Colonic mucosa (tissue), 4 donors: ENCODE results near the gene CCDC12. TPM values are rescaled to one million over a fixed set of nuclear protein-coding genes. Genes with fewer than 3 reads are reported as not detected.

Source experiments
- DNase-seq: peaks from one replicate; pipeline ENCODE4 v3.0.0-alpha.2; 2020
- H3K27ac ChIP-seq: fragments of 200-600 bp; one replicate; pipeline ENCODE4 v1.8.0; 2021
- H3K27me3 ChIP-seq: fragments of 200-600 bp; one replicate; pipeline ENCODE4 v1.8.0; 2021
- H3K36me3 ChIP-seq: fragments of 200-600 bp; one replicate; pipeline ENCODE4 v1.8.0; 2021
- H3K4me1 ChIP-seq: fragments of 200-600 bp; one replicate; pipeline ENCODE4 v1.8.0; 2021; ENCODE audit warnings: mild to moderate bottlenecking
- H3K4me3 ChIP-seq: fragments of 200-600 bp; one replicate; pipeline ENCODE4 v1.8.0; 2021
- H3K9ac ChIP-seq, 2 donors: one replicate each; pipeline ENCODE4 v1.7.0; 2013; ENCODE audit warnings: control low read depth in 2 of 2, low read depth in 2 of 2, low read length in 2 of 2
- H3K9me3 ChIP-seq: fragments of 200-600 bp; one replicate; pipeline ENCODE4 v1.8.0; 2021
- CTCF ChIP-seq: fragments of 200-600 bp; IDR thresholded peaks from one replicate; pipeline ENCODE4 v1.8.0; 2022; ENCODE audit warnings: antibody characterized with exemption, mild to moderate bottlenecking
- intact Hi-C: fragments of 100-400 bp; cut with DNase I; formaldehyde crosslinking; loops from one replicate; pipeline ENCODE4 v1.14.1; 2022
- total RNA-seq, 2 donors: library from RNA; stranded (reverse); fragmentation: NEBNext Ultra II Directional in 1 of 2; extraction: Animal tissue kit (Norgen Biotek cat#: 25700) in 1 of 2; gene quantifications; one replicate each; pipeline ENCODE4 v1.2.1, GENCODE V29; 2021
- donor health status: healthy.
- donor health status: DM: no; HTN: no; CAD: no.
- donor health status: DM: no; HTN: no; CAD: no.

The CCDC12 gene
- total RNA-seq, 2 donors from 2014 or later = 34.1 to 55.7 TPM

GRCh38 chr3:46901061-46901460 is 75.5 kb downstream of the CCDC12 start:
- intact Hi-C loops = no loop called here
- Histone ChIP-seq H3K27me3 (peaks cover 16% of the 10 kb centered on the region), H3K36me3 (no peaks in the 10 kb centered on the region), H3K9me3 (no peaks in the 10 kb centered on the region), H3K9ac (no peak overlapping the region), H3K4me1 (no peaks in the 10 kb centered on the region), H3K4me3 (no peak overlapping the region), H3K27ac (no peak overlapping the region)
- no peak for TF ChIP-seq CTCF
- no peak for DNase-seq

- no peaks in the 10 kb centered on the region for H3K9me3 ChIP-seq
- no peak for DNase-seq
- no peak for TF ChIP-seq CTCF
- intact Hi-C loops = no loop called here
- no peaks in the 10 kb centered on the region for H3K36me3 ChIP-seq
- H3K27ac ChIP-seq = no peak overlapping the region
- H3K27me3 ChIP-seq = peaks cover 16% of the 10 kb centered on the region
- H3K9ac ChIP-seq = no peak overlapping the region
- H3K4me3 ChIP-seq = no peak overlapping the region
- H3K4me1 ChIP-seq = no peaks in the 10 kb centered on the region
Observed at GRCh38 chr3:46900356-46900755, 76.2 kb downstream of the CCDC12 start.

GRCh38 chr3:46900007-46900292 is 76.6 kb downstream of the CCDC12 start:
- DNase-seq = no peak
- intact Hi-C loops = no loop called here

GRCh38 chr3:46899151-46900006 is 77.2 kb downstream of the CCDC12 start:
- H3K36me3 ChIP-seq = no peaks in the 10 kb centered on the region
- no peak for TF ChIP-seq CTCF
- H3K9ac ChIP-seq = no peak overlapping the region
- no peaks in the 10 kb centered on the region for H3K4me1 ChIP-seq
- no peak overlapping the region for H3K4me3 ChIP-seq
- DNase-seq = no peak
- no peaks in the 10 kb centered on the region for H3K9me3 ChIP-seq
- H3K27ac ChIP-seq = no peak overlapping the region
- intact Hi-C loops = no loop called here
- peaks cover 16% of the 10 kb centered on the region for H3K27me3 ChIP-seq

More at GRCh38 chr3:46900007-46900292, 76.6 kb downstream of the CCDC12 start:
- TF ChIP-seq CTCF = no peak
- Histone ChIP-seq H3K27ac (no peak overlapping the region), H3K27me3 (peaks cover 16% of the 10 kb centered on the region), H3K4me1 (no peaks in the 10 kb centered on the region), H3K4me3 (no peak overlapping the region), H3K36me3 (no peaks in the 10 kb centered on the region), H3K9ac (no peak overlapping the region), H3K9me3 (no peaks in the 10 kb centered on the region)

GRCh38 chr3:46898321-46899150 is 78.0 kb downstream of the CCDC12 start:
- Histone ChIP-seq H3K27ac (no peak overlapping the region), H3K4me3 (no peak overlapping the region), H3K36me3 (no peaks in the 10 kb centered on the region), H3K4me1 (no peaks in the 10 kb centered on the region), H3K9ac (no peak overlapping the region), H3K27me3 (peaks cover 16% of the 10 kb centered on the region), H3K9me3 (no peaks in the 10 kb centered on the region)
- intact Hi-C loops = no loop called here
- no peak for TF ChIP-seq CTCF
- DNase-seq = no peak
